Stomach (tissue), 4 donors: Measurements from ENCODE around the gene KCNJ9.

ENCODE experiments used
- CTCF ChIP-seq, 7 experiments: fragments of 450-650 bp in 4 of 7; fragments of 200-600 bp in 3 of 7; sonication (generic) in 3 of 7; IDR thresholded peaks; one replicate each; pipeline ENCODE4 v1.5.1; 2016 to 2019; ENCODE audit warnings: antibody characterized with exemption in 7 of 7, control low read depth in 2 of 7, mild to moderate bottlenecking in 1 of 7
- POLR2A ChIP-seq, 4 donors: fragments of 450-650 bp; IDR thresholded peaks; one replicate each; pipeline ENCODE4 v1.6.1; 2016; ENCODE audit warnings: antibody characterized with exemption in 4 of 4, control low read depth in 2 of 4, mild to moderate bottlenecking in 1 of 4, moderate library complexity in 1 of 4
- POLR2AphosphoS5 ChIP-seq, 3 donors: sonication (generic); formaldehyde crosslinking; IDR thresholded peaks; one replicate each; pipeline ENCODE4 v1.6.1; 2016; ENCODE audit warnings: antibody characterized with exemption in 3 of 3

- TF ChIP-seq CTCF (IDR thresholded peaks at IDR 0.05): no peak
- TF ChIP-seq POLR2AphosphoS5 (IDR thresholded peaks at IDR 0.05): no peak
- no peak for TF ChIP-seq POLR2A (IDR thresholded peaks at IDR 0.05)
These were observed 48.6 kb downstream of the KCNJ9 start for GRCh38 chr1:160129966-160130365.
